ENCODE results near the gene REPS1. TPM values are rescaled to one million over a fixed set of nuclear protein-coding genes. Genes with fewer than 3 reads are reported as not detected.
"Not testable (repeated sequence)": the region's sequence is repeated elsewhere in the genome, so short reads cannot be mapped to it uniquely, and the experiment has no call there.

The REPS1 gene
- total RNA-seq, 2 donors from 2014 or later: 38.6 to 97.1 TPM

GRCh38 chr6:138943089-138943625 lies 44.9 kb downstream of the REPS1 start:
- Histone ChIP-seq H3K27ac (no peak overlapping the region), H3K4me3 (no peak overlapping the region), H3K4me1 (replicated peaks) (no peaks in the 10 kb centered on the region), H3K27me3 (replicated peaks; ENCODE audit: insufficient read depth) (no peaks in the 10 kb centered on the region), H3K36me3 (no peaks in the 10 kb centered on the region), H3K9me3 (no peaks in the 10 kb centered on the region)
- DNase-seq (ENCODE audit: low spot score): no peak
- TF ChIP-seq, protein P1, sequence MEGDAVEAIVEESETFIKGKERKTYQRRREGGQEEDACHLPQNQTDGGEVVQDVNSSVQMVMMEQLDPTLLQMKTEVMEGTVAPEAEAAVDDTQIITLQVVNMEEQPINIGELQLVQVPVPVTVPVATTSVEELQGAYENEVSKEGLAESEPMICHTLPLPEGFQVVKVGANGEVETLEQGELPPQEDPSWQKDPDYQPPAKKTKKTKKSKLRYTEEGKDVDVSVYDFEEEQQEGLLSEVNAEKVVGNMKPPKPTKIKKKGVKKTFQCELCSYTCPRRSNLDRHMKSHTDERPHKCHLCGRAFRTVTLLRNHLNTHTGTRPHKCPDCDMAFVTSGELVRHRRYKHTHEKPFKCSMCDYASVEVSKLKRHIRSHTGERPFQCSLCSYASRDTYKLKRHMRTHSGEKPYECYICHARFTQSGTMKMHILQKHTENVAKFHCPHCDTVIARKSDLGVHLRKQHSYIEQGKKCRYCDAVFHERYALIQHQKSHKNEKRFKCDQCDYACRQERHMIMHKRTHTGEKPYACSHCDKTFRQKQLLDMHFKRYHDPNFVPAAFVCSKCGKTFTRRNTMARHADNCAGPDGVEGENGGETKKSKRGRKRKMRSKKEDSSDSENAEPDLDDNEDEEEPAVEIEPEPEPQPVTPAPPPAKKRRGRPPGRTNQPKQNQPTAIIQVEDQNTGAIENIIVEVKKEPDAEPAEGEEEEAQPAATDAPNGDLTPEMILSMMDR (IDR thresholded peaks at IDR 0.05): no peak
- TF ChIP-seq POLR2A (IDR thresholded peaks at IDR 0.05) (no peak), POLR2AphosphoS5 (IDR thresholded peaks at IDR 0.05) (no peak)
- intact Hi-C loops (cut with DNase I): no loop called here
- 97% methylated on average over 2 of the region's 2 CpGs for WGBS

DNA sequence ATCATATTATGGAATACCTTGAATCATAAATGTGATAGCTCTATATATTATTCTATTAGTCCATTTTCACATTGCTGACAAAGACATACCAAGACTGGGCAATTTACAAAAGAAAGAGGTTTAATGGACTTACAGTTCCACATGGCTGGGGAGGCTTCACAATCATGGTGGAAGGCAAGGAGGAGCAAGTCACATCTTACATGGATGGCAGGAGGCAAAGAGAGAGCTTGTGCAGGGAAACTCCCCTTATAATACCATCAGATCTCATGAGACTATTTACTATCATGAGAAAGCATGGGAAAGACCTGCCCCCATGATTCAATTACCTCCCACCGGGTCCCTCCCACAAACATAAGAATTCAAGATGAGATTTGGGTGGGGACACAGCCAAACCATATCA lies 51.2 kb downstream of the REPS1 start:
- H3K9me3 ChIP-seq; H3K27me3 ChIP-seq (replicated peaks; ENCODE audit: insufficient read depth); intact Hi-C loops (cut with DNase I); H3K27ac ChIP-seq; H3K36me3 ChIP-seq; DNase-seq (ENCODE audit: low spot score); H3K4me3 ChIP-seq; H3K4me1 ChIP-seq (replicated peaks): not testable (repeated sequence)
- WGBS: 100% methylated on average over 1 of the region's 1 CpG

DNA sequence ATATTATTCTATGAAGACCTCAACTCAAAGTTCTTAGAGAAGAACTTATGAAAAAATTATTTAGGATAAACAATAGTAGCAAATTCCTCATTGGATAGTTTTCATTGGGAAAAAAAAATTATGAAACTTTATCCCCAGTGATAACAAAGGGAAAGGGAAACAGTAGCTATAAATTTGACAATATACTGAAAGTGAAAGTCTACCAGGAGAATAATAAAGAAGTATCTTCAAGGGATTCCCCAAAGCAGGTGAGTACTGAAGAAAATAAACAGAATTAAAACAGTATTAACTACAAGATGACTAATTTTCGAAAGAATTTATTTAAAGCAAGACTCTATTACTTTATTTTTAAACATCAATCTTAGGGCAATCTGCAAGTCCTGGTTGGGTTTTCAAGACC lies 56.4 kb downstream of the REPS1 start:
- Histone ChIP-seq H3K27ac (no peak overlapping the region), H3K9me3 (no peaks in the 10 kb centered on the region), H3K27me3 (replicated peaks; ENCODE audit: insufficient read depth) (no peaks in the 10 kb centered on the region), H3K4me3 (no peak overlapping the region), H3K4me1 (replicated peaks) (no peaks in the 10 kb centered on the region), H3K36me3 (no peaks in the 10 kb centered on the region)
- intact Hi-C loops (cut with DNase I): no loop called here
- no peak for DNase-seq (ENCODE audit: low spot score)
- no peak for TF ChIP-seq POLR2A (IDR thresholded peaks at IDR 0.05)
- no peak for TF ChIP-seq POLR2AphosphoS5 (IDR thresholded peaks at IDR 0.05)
- TF ChIP-seq, protein P1 (IDR thresholded peaks at IDR 0.05): no peak
- WGBS: 90% methylated on average over 1 of the region's 1 CpG

DNA sequence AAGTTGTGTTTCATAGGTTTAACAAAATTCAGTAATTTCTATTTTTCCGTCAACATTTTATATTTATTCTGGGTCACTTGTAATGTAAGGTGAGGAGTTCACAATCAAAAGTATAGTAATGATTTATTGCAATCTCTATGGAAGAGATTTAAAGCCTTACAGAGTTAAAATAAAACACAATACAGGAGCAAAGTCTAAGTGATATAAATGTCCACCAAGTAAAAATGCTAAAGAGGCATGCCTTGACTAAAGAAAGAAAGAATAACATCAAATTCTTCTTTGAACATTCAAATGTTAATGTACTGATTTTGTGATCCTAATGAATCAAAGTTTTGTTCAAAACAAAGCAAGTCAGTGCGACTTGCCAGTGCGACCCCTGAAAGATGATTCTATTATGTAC lies 61.5 kb downstream of the REPS1 start:
- Histone ChIP-seq H3K9me3 (no peaks in the 10 kb centered on the region), H3K27ac (no peak overlapping the region), H3K36me3 (no peaks in the 10 kb centered on the region), H3K4me1 (replicated peaks) (no peaks in the 10 kb centered on the region), H3K4me3 (no peak overlapping the region), H3K27me3 (replicated peaks; ENCODE audit: insufficient read depth) (no peaks in the 10 kb centered on the region)
- intact Hi-C loops (cut with DNase I): no loop called here
- WGBS: 91% methylated on average over 3 of the region's 3 CpGs
- no peak for TF ChIP-seq POLR2A (IDR thresholded peaks at IDR 0.05)
- no peak for TF ChIP-seq POLR2AphosphoS5 (IDR thresholded peaks at IDR 0.05)
- TF ChIP-seq, protein P1 (IDR thresholded peaks at IDR 0.05): no peak
- DNase-seq (ENCODE audit: low spot score): no peak

GRCh38 chr6:138925806-138926205 lies 62.2 kb downstream of the REPS1 start:
- H3K4me3 ChIP-seq: no peak overlapping the region
- H3K9me3 ChIP-seq: no peaks in the 10 kb centered on the region
- WGBS: 93% methylated on average over 2 of the region's 2 CpGs
- no peak for TF ChIP-seq POLR2AphosphoS5 (IDR thresholded peaks at IDR 0.05)
- TF ChIP-seq, protein P1 (IDR thresholded peaks at IDR 0.05): no peak
- no peak for TF ChIP-seq POLR2A (IDR thresholded peaks at IDR 0.05)
- DNase-seq (ENCODE audit: low spot score): no peak
- no peak overlapping the region for H3K27ac ChIP-seq
- no peaks in the 10 kb centered on the region for H3K36me3 ChIP-seq
- H3K4me1 ChIP-seq (replicated peaks): no peaks in the 10 kb centered on the region
- H3K27me3 ChIP-seq (replicated peaks; ENCODE audit: insufficient read depth): no peaks in the 10 kb centered on the region
- intact Hi-C loops (cut with DNase I): no loop called here

All from prostate gland (tissue), 2 donors.